OCI-LY7 (cell line): ENCODE data around the gene CALR. TPM values are rescaled to one million over a fixed set of nuclear protein-coding genes. Genes with fewer than 3 reads are reported as not detected.
A peak's percentile ranks its signal among the peaks of the same experiment; 100 is the strongest.

Experiments used
- BruUV-seq: library from RNA; stranded (reverse); fragments of 400-500 nt; replicated peaks from 2 replicates; lab custom pipeline; 2021; lab: Mats Ljungman, UMichigan
- CTCF ChIA-PET: fragments of 300-600 bp; sonication (Branson Sonifier 250); formaldehyde crosslinking; loops from one replicate; lab custom pipeline; 2022; ENCODE audit warnings: antibody characterized with exemption; ENCODE audit not compliant: unreplicated experiment; lab: Charles Lee
- POLR2A ChIA-PET: fragments of 300-600 bp; sonication (Branson Sonifier 250); formaldehyde crosslinking; loops from one replicate; lab custom pipeline; 2022; ENCODE audit warnings: antibody characterized with exemption; lab: Charles Lee
- DNase-seq: peaks from one replicate; pipeline ENCODE4 v3.0.0-alpha.2; 2015; ENCODE audit warnings: low spot score
- H2AFZ ChIP-seq: fragments of 200-600 bp; sonication (generic), shearing (Covaris generic); 2 replicates; pipeline ENCODE4 v1.6.1; 2014; ENCODE audit warnings: mild to moderate bottlenecking, antibody characterized with exemption, low read length, moderate library complexity
- H3K27ac ChIP-seq: fragments of 200-600 bp; sonication (generic); 2 replicates; pipeline ENCODE4 v1.5.1; 2014; ENCODE audit warnings: mixed run types, low read depth, mild to moderate bottlenecking, moderate library complexity, low read length, inconsistent platforms; ENCODE audit not compliant: poor library complexity, severe bottlenecking
- H3K36me3 ChIP-seq: fragments of 200-600 bp; sonication (generic); 2 replicates; pipeline ENCODE4 v1.6.1; 2014; ENCODE audit warnings: mild to moderate bottlenecking, antibody characterized with exemption, low read length, moderate library complexity, mixed read lengths; ENCODE audit not compliant: insufficient read depth
- H3K4me1 ChIP-seq: fragments of 200-600 bp; sonication (generic); 2 replicates; pipeline ENCODE4 v1.5.1; 2014; ENCODE audit warnings: mild to moderate bottlenecking, low read length; ENCODE audit not compliant: insufficient read depth, poor library complexity, severe bottlenecking
- H3K4me2 ChIP-seq: fragments of 200-600 bp; sonication (generic); 2 replicates; pipeline ENCODE4 v1.6.1; 2014; ENCODE audit warnings: mild to moderate bottlenecking, low read length
- H3K4me3 ChIP-seq: fragments of 200-600 bp; sonication (generic); 2 replicates; pipeline ENCODE4 v1.5.1; 2014; ENCODE audit warnings: mild to moderate bottlenecking, low read depth, low read length; ENCODE audit not compliant: poor library complexity, severe bottlenecking
- H3K79me2 ChIP-seq: fragments of 200-600 bp; sonication (generic); 2 replicates; pipeline ENCODE4 v1.6.1; 2016; ENCODE audit warnings: low read depth, mild to moderate bottlenecking, low read length, moderate library complexity, mixed read lengths; ENCODE audit not compliant: insufficient read depth
- H3K9me2 ChIP-seq: fragments of 200-600 bp; sonication (generic); 2 replicates; pipeline ENCODE4 v1.6.1; 2016; ENCODE audit warnings: mild to moderate bottlenecking, low read length, mixed read lengths; ENCODE audit not compliant: insufficient read depth
- H3K9me3 ChIP-seq: fragments of 200-600 bp; sonication (generic); 2 replicates; pipeline ENCODE4 v1.6.1; 2014; ENCODE audit warnings: mild to moderate bottlenecking, mixed run types, low read length, mixed read lengths
- H4K20me1 ChIP-seq: fragments of 200-600 bp; sonication (generic); 2 replicates; pipeline ENCODE4 v1.6.1; 2014; ENCODE audit warnings: mild to moderate bottlenecking, antibody characterized with exemption, low read length, moderate library complexity, mixed read lengths; ENCODE audit not compliant: insufficient read depth
- CTCF ChIP-seq: fragments of 200-600 bp; sonication (generic); conservative IDR thresholded peaks from 2 replicates; pipeline ENCODE4 v1.5.1; 2014; ENCODE audit warnings: mild to moderate bottlenecking, antibody characterized with exemption, low read length, moderate library complexity, mixed read lengths
- EZH2phosphoT487 ChIP-seq: fragments of 200-600 bp; sonication (generic); IDR thresholded peaks from 2 replicates; pipeline ENCODE4 v1.6.1; 2018; ENCODE audit warnings: low read depth, borderline replicate concordance, mild to moderate bottlenecking, mixed run types, antibody characterized with exemption, low read length, moderate library complexity, mixed read lengths
- intact Hi-C: fragments of 100-400 bp; cut with micrococcal nuclease; formaldehyde crosslinking; loops from one replicate; pipeline ENCODE4 v1.10.0; 2022; ENCODE audit not compliant: unreplicated experiment
- total RNA-seq, 2 experiments: library from RNA; depleted of rRNA in 1 of 2; stranded (reverse); fragments of >200 nt in 1 of 2; shearing (Covaris generic) in 1 of 2; gene quantifications; 2 replicates each; pipeline ENCODE4 v1.2.3, GENCODE V29; 2014 to 2022

The CALR gene
- total RNA-seq, 2 experiments from 2014 or later: 581 to 1,039 TPM

GRCh38 chr19:12945479-12946091 lies 7.2 kb downstream of the CALR start, which contains the start of gene RAD23A:
Gene RAD23A (plus strand): TSS chr19:12945862. CDS start chr19:12945949, 87 bp downstream.
- no peak within 1 kb of the TSS for H2AFZ ChIP-seq
- peak within 1 kb of the TSS; percentile 88 for H3K4me3 ChIP-seq
- H3K4me2 ChIP-seq: peak within 1 kb of the TSS; percentile 95
- intact Hi-C loops: no loop called here
- H3K36me3 ChIP-seq: peaks cover 90% of the 10 kb centered on the region
- H3K27ac ChIP-seq: peak within 1 kb of the TSS; percentile 64
- ChIA-PET CTCF (no interaction called here), POLR2A (no interaction called here)
- peak; percentile 99 for DNase-seq
- TF ChIP-seq EZH2phosphoT487 (no peak), CTCF (no peak)
- H3K9me3 ChIP-seq: no peaks in the 10 kb centered on the region
- no peaks in the 10 kb centered on the region for H3K9me2 ChIP-seq
- peaks cover 56% of the 10 kb centered on the region for H3K4me1 ChIP-seq
- peaks cover 17% of the 10 kb centered on the region for H4K20me1 ChIP-seq
- peaks cover 42% of the 10 kb centered on the region for H3K79me2 ChIP-seq
- no TSS peak for BruUV-seq

GRCh38 chr19:12946092-12946721 lies 7.8 kb downstream of the CALR start:
- intact Hi-C loops: no loop called here

More at GRCh38 chr19:12946092-12946721, 7.8 kb downstream of the CALR start:
- Histone ChIP-seq H3K4me2 (peak overlapping the region; percentile 95), H3K4me3 (peak overlapping the region; percentile 88), H3K9me3 (no peaks in the 10 kb centered on the region), H3K36me3 (peaks cover 90% of the 10 kb centered on the region), H2AFZ (no peak overlapping the region), H3K9me2 (no peaks in the 10 kb centered on the region), H3K79me2 (peaks cover 36% of the 10 kb centered on the region), H4K20me1 (peaks cover 14% of the 10 kb centered on the region; the same call in 1 of the 2 replicates), H3K4me1 (peaks cover 50% of the 10 kb centered on the region), H3K27ac (peak overlapping the region; percentile 64)
- TF ChIP-seq EZH2phosphoT487 (no peak), CTCF (no peak)
- ChIA-PET POLR2A (interaction anchor here (0.9 to 1.1 kb wide), 3 partner anchors 10 to 209 kb away, joined by 3 to 4 read pairs (median 4); no protein-coding TSS in a partner anchor), CTCF (no interaction called here)
- no TSS peak for BruUV-seq
- DNase-seq: peak; percentile 67
